BE2C (cell line): Measurements from ENCODE around the gene ZNF792.
"Not testable (repeated sequence)": the region's sequence is repeated elsewhere in the genome, so short reads cannot be mapped to it uniquely, and the experiment has no call there.

Source experiments
- DNase-seq: peaks from one replicate; pipeline ENCODE4 v3.0.0-alpha.2; 2020
- H3K27me3 ChIP-seq: fragments of 250-450 bp; sonication (Bioruptor Pico); 2 replicates; pipeline ENCODE4 v1.5.1; 2020; ENCODE audit warnings: mild to moderate bottlenecking
- H3K36me3 ChIP-seq: fragments of 250-450 bp; sonication (Bioruptor Pico); 2 replicates; pipeline ENCODE4 v1.5.1; 2020; ENCODE audit warnings: mild to moderate bottlenecking
- H3K4me1 ChIP-seq: fragments of 250-450 bp; sonication (Bioruptor Pico); 2 replicates; pipeline ENCODE4 v1.5.1; 2020
- H3K4me3 ChIP-seq: 2 replicates; pipeline ENCODE4 v1.5.1; 2011; ENCODE audit warnings: low read depth, low read length
- H3K9me3 ChIP-seq: fragments of 250-450 bp; sonication (Bioruptor Pico); 2 replicates; pipeline ENCODE4 v1.5.1; 2020
- TF ChIP-seq, protein P1 (sequence below): IDR thresholded peaks from 2 replicates; pipeline ENCODE4 v1.5.1; 2012; ENCODE audit warnings: mild to moderate bottlenecking, low read depth, low read length

ZNF792 gene

DNA sequence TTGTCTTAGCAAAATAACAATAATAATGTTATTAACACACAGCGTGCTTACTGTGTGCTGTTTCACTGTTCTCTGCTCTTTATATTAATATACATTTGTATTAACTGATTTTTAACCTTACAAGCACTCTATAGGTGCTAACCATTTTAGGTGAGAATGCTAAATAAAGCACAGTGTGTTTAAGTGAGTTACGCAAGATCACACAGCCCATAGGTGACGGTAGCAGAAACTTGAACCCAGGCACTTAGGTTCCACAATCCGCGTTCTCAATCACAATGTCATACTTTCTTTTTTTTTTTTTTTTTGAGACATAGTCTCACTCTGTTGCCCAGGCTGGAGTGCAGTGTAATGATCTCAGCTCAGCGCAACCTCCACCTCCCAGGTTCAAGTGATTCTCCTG lies 31.5 kb downstream of the ZNF792 start:
- TF ChIP-seq, protein P1, sequence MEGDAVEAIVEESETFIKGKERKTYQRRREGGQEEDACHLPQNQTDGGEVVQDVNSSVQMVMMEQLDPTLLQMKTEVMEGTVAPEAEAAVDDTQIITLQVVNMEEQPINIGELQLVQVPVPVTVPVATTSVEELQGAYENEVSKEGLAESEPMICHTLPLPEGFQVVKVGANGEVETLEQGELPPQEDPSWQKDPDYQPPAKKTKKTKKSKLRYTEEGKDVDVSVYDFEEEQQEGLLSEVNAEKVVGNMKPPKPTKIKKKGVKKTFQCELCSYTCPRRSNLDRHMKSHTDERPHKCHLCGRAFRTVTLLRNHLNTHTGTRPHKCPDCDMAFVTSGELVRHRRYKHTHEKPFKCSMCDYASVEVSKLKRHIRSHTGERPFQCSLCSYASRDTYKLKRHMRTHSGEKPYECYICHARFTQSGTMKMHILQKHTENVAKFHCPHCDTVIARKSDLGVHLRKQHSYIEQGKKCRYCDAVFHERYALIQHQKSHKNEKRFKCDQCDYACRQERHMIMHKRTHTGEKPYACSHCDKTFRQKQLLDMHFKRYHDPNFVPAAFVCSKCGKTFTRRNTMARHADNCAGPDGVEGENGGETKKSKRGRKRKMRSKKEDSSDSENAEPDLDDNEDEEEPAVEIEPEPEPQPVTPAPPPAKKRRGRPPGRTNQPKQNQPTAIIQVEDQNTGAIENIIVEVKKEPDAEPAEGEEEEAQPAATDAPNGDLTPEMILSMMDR: no peak
- no peaks in the 10 kb centered on the region for H3K9me3 ChIP-seq
- H3K36me3 ChIP-seq: peaks cover 24% of the 10 kb centered on the region
- H3K4me1 ChIP-seq: no peaks in the 10 kb centered on the region
- no peak for DNase-seq
- H3K27me3 ChIP-seq: no peaks in the 10 kb centered on the region
- H3K4me3 ChIP-seq: no peak overlapping the region

GRCh38 chr19:34926685-34927375 lies 37.2 kb downstream of the ZNF792 start, which contains the start of gene ZNF30:
ZNF30 (plus strand) TSS chr19:34926903; CDS start chr19:34929948, 3,045 bp downstream.
- Histone ChIP-seq H3K9me3 (no peaks in the 10 kb centered on the region; the same call in 1 of the 2 replicates), H3K36me3 (peaks cover 6% of the 10 kb centered on the region; the same call in 1 of the 2 replicates), H3K4me3 (peak within 1 kb of the TSS; percentile 87), H3K27me3 (no peaks in the 10 kb centered on the region), H3K4me1 (no peaks in the 10 kb centered on the region)
- TF ChIP-seq, protein P1: no peak
- peak; percentile 92 for DNase-seq

GRCh38 chr19:34926361-34926684 lies 37.7 kb downstream of the ZNF792 start:
- no peak for DNase-seq
- H3K4me3 ChIP-seq: peak overlapping the region; percentile 87
- H3K4me1 ChIP-seq: no peaks in the 10 kb centered on the region
- TF ChIP-seq, protein P1: no peak
- peaks cover 3% of the 10 kb centered on the region; the same call in 1 of the 2 replicates for H3K36me3 ChIP-seq
- no peaks in the 10 kb centered on the region; the same call in 1 of the 2 replicates for H3K9me3 ChIP-seq
- no peaks in the 10 kb centered on the region for H3K27me3 ChIP-seq

DNA sequence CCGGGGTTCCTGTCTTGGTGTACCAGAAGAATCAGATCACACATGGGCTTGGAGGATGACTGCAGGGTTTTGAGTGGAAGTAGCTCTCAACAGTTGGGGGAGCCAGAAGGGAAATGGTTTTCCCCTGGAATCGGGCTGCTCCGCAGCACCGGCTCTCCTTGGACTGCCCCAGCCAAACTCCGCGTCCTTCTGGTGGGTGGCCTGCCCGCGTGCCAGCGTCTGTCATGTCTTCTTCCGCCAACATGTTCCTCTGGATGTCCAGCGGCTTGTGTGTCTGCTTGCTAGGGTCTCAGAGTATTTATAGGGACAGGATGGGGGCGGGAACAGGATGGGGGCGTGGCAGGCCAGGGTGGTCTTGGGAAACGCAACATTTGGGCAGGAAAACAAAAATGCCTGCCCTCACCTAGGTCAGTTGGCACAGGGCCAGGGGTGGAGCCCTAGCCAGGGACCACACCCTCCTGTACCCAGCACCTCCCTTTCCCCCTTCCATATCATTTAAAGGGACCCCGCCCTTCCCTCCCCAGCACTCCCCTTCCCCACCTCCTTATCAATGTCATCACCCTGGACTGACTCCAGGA lies 38.7 kb downstream of the ZNF792 start:
- no peaks in the 10 kb centered on the region; the same call in 1 of the 2 replicates for H3K9me3 ChIP-seq
- no peaks in the 10 kb centered on the region; the same call in 1 of the 2 replicates for H3K36me3 ChIP-seq
- H3K4me1 ChIP-seq: no peaks in the 10 kb centered on the region
- H3K4me3 ChIP-seq: no peak overlapping the region
- TF ChIP-seq, protein P1: no peak
- DNase-seq: no peak
- no peaks in the 10 kb centered on the region for H3K27me3 ChIP-seq

GRCh38 chr19:34920090-34920786 lies 43.8 kb downstream of the ZNF792 start:
- H3K4me1 ChIP-seq, H3K9me3 ChIP-seq, H3K27me3 ChIP-seq, DNase-seq, H3K36me3 ChIP-seq, H3K4me3 ChIP-seq: not testable (repeated sequence)

- H3K9me3 ChIP-seq: peaks cover 3% of the 10 kb centered on the region
- H3K27me3 ChIP-seq: no peaks in the 10 kb centered on the region
- TF ChIP-seq, protein P1: no peak
- no peak for DNase-seq
- no peak overlapping the region for H3K4me3 ChIP-seq
- no peaks in the 10 kb centered on the region for H3K36me3 ChIP-seq
- H3K4me1 ChIP-seq: no peaks in the 10 kb centered on the region
Observed at GRCh38 chr19:34918190-34918589, 45.8 kb downstream of the ZNF792 start.

DNA sequence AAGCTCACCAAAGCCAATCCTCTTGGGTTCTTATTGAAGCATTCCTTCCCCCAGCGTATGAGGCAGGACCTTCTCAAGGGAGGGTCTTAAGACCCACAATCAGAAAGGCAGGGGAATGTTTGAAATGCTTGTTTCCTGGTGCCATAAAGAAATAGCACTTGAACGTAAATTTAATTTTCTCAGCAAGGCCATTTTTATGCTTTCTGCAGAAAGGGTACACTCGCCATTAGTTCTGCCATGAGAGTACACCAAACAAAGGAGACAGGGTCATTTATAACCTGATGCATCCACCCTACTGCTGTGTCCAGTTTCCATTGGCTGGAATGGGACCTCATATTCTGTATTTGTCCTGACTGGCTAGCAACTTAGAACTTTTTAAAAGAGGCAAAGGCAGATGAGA lies 46.9 kb downstream of the ZNF792 start:
- not testable (repeated sequence) for DNase-seq, H3K4me1 ChIP-seq, H3K27me3 ChIP-seq, H3K9me3 ChIP-seq, H3K36me3 ChIP-seq, H3K4me3 ChIP-seq
